ENCODE measurements around the gene ARHGEF25.

- TF ChIP-seq, protein P1, sequence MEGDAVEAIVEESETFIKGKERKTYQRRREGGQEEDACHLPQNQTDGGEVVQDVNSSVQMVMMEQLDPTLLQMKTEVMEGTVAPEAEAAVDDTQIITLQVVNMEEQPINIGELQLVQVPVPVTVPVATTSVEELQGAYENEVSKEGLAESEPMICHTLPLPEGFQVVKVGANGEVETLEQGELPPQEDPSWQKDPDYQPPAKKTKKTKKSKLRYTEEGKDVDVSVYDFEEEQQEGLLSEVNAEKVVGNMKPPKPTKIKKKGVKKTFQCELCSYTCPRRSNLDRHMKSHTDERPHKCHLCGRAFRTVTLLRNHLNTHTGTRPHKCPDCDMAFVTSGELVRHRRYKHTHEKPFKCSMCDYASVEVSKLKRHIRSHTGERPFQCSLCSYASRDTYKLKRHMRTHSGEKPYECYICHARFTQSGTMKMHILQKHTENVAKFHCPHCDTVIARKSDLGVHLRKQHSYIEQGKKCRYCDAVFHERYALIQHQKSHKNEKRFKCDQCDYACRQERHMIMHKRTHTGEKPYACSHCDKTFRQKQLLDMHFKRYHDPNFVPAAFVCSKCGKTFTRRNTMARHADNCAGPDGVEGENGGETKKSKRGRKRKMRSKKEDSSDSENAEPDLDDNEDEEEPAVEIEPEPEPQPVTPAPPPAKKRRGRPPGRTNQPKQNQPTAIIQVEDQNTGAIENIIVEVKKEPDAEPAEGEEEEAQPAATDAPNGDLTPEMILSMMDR (IDR thresholded peaks at IDR 0.05) = no peak
- TF ChIP-seq POLR2A (IDR thresholded peaks at IDR 0.05) = no peak
Measured at GRCh38 chr12:57658890-57659289, 47.7 kb downstream of the ARHGEF25 start.

All from vagina (tissue), 2 donors.